Measurements from ENCODE around the gene FHAD1. TPM values are rescaled to one million over a fixed set of nuclear protein-coding genes. Genes with fewer than 3 reads are reported as not detected.
"Not testable (repeated sequence)": the region's sequence is repeated elsewhere in the genome, so short reads cannot be mapped to it uniquely, and the experiment has no call there.

FHAD1 gene
- total RNA-seq, 4 donors from 2014 or later, result not detected

- DNase-seq (no peak), ATAC-seq (no peak)
- Histone ChIP-seq H3K4me3 (no peak overlapping the region), H3K9me3 (no peaks in the 10 kb centered on the region), H3K4me1 (no peaks in the 10 kb centered on the region), H3K27me3 (peaks cover 13 to 17% (median 13%) of the 10 kb centered on the region in 3 donors), H3K36me3 (no peaks in the 10 kb centered on the region), H3K27ac (no peak overlapping the region)
- no peak for TF ChIP-seq CTCF (IDR thresholded peaks at IDR 0.05 in 4 of 5, conservative IDR thresholded peaks at IDR 0.05 in 1 of 5)
- no peak for TF ChIP-seq POLR2A (IDR thresholded peaks at IDR 0.05)
- intact Hi-C loops (cut with DNase I; ENCODE audit: low total_unique reads), result no loop called here
- in situ Hi-C loops (cut with MboI; ENCODE audit: low sequenced_read_pairs in 4 of 4), result no loop called here
Measured at GRCh38 chr1:15384301-15384901, 137.4 kb downstream of the FHAD1 start.

GRCh38 chr1:15385420-15385819 is 138.4 kb downstream of the FHAD1 start:
- DNase-seq (no peak), ATAC-seq (no peak)
- H3K27ac ChIP-seq, result no peak overlapping the region
- H3K4me1 ChIP-seq, result no peaks in the 10 kb centered on the region
- H3K27me3 ChIP-seq, result peaks cover 13 to 17% (median 13%) of the 10 kb centered on the region in 3 donors
- H3K9me3 ChIP-seq, result no peaks in the 10 kb centered on the region
- no peak overlapping the region for H3K4me3 ChIP-seq
- TF ChIP-seq CTCF (IDR thresholded peaks at IDR 0.05 in 4 of 5, conservative IDR thresholded peaks at IDR 0.05 in 1 of 5) (no peak), POLR2A (IDR thresholded peaks at IDR 0.05) (no peak)
- no peaks in the 10 kb centered on the region for H3K36me3 ChIP-seq
- intact Hi-C loops (cut with DNase I; ENCODE audit: low total_unique reads) (no loop called here), in situ Hi-C loops (cut with MboI; ENCODE audit: low sequenced_read_pairs in 4 of 4) (no loop called here)

GRCh38 chr1:15386164-15386749 is 139.2 kb downstream of the FHAD1 start:
- no peaks in the 10 kb centered on the region for H3K9me3 ChIP-seq
- no peak overlapping the region for H3K27ac ChIP-seq
- DNase-seq (no peak), ATAC-seq (no peak)
- H3K36me3 ChIP-seq, result no peaks in the 10 kb centered on the region
- intact Hi-C loops (cut with DNase I; ENCODE audit: low total_unique reads), result no loop called here
- H3K4me3 ChIP-seq, result no peak overlapping the region
- no peaks in the 10 kb centered on the region for H3K4me1 ChIP-seq
- peaks cover 13 to 17% (median 13%) of the 10 kb centered on the region in 3 donors for H3K27me3 ChIP-seq
- TF ChIP-seq CTCF (IDR thresholded peaks at IDR 0.05 in 4 of 5, conservative IDR thresholded peaks at IDR 0.05 in 1 of 5) (no peak), POLR2A (IDR thresholded peaks at IDR 0.05) (no peak)
- in situ Hi-C loops (cut with MboI; ENCODE audit: low sequenced_read_pairs in 4 of 4), result no loop called here

GRCh38 chr1:15388201-15388880 is 141.3 kb downstream of the FHAD1 start:
- Histone ChIP-seq H3K4me1 (no peaks in the 10 kb centered on the region), H3K36me3 (no peaks in the 10 kb centered on the region), H3K9me3 (no peaks in the 10 kb centered on the region), H3K27ac (no peak overlapping the region), H3K4me3 (no peak overlapping the region), H3K27me3 (peaks cover 13 to 17% (median 13%) of the 10 kb centered on the region in 3 donors)
- in situ Hi-C loops (cut with MboI; ENCODE audit: low sequenced_read_pairs in 4 of 4), result no loop called here
- intact Hi-C loops (cut with DNase I; ENCODE audit: low total_unique reads), result no loop called here
- no peak for ATAC-seq
- TF ChIP-seq CTCF (IDR thresholded peaks at IDR 0.05 in 4 of 5, conservative IDR thresholded peaks at IDR 0.05 in 1 of 5), result no peak
- TF ChIP-seq POLR2A (IDR thresholded peaks at IDR 0.05), result no peak
- no peak for DNase-seq

- in situ Hi-C loops (cut with MboI; ENCODE audit: low sequenced_read_pairs in 4 of 4); intact Hi-C loops (cut with DNase I; ENCODE audit: low total_unique reads); DNase-seq: not testable (repeated sequence)
Measured at GRCh38 chr1:15389828-15390227, 142.8 kb downstream of the FHAD1 start.

More at GRCh38 chr1:15389828-15390227, 142.8 kb downstream of the FHAD1 start:
- not testable (repeated sequence) for H3K9me3 ChIP-seq, ATAC-seq, H3K4me3 ChIP-seq, H3K4me1 ChIP-seq, H3K36me3 ChIP-seq, H3K27ac ChIP-seq
- peaks cover 13 to 17% (median 13%) of the 10 kb centered on the region in 3 donors for H3K27me3 ChIP-seq
